ENCODE measurements around the gene TPP1. TPM values are rescaled to one million over a fixed set of nuclear protein-coding genes. Genes with fewer than 3 reads are reported as not detected.

Gene TPP1
- polyA plus RNA-seq, 1 donor (not counting 4 experiments of a cell fraction or from before 2014, with no cell fraction given) = 55.3 TPM

- Histone ChIP-seq H3K36me3 (ENCODE audit: control insufficient read depth in 2 of 2, extremely low read depth in 1 of 2, insufficient read depth in 2 of 2, low read length in 2 of 2) (no peaks in the 10 kb centered on the region), H3K4me2 (ENCODE audit: control insufficient read depth, extremely low read depth, insufficient read depth, low read depth, low read length) (no peak overlapping the region), H3K27ac (ENCODE audit: control insufficient read depth, insufficient read depth, low read length) (no peak overlapping the region), H3K4me1 (ENCODE audit: control insufficient read depth, extremely low read depth, insufficient read depth, low read length) (no peaks in the 10 kb centered on the region), H3K27me3 (ENCODE audit: control insufficient read depth, extremely low read depth, insufficient read depth, low read length) (peaks cover 22% of the 10 kb centered on the region), H2AFZ (ENCODE audit: control insufficient read depth, low read length) (no peak overlapping the region), H3K9me3 (ENCODE audit: control insufficient read depth, low read depth, low read length) (no peaks in the 10 kb centered on the region), H3K4me3 (ENCODE audit: control insufficient read depth in 2 of 3, extremely low read depth in 1 of 3, insufficient read depth in 2 of 3, low read depth in 1 of 3, low read length in 3 of 3) (no peak overlapping the region), H3K79me2 (ENCODE audit: control insufficient read depth, insufficient read depth, low read length) (no peaks in the 10 kb centered on the region), H3K9me1 (ENCODE audit: control insufficient read depth, extremely low read depth, insufficient read depth, low read length) (no peaks in the 10 kb centered on the region), H4K20me1 (ENCODE audit: control insufficient read depth, extremely low read depth, insufficient read depth, low read length) (no peaks in the 10 kb centered on the region), H3K9ac (ENCODE audit: control insufficient read depth, extremely low read depth, insufficient read depth, low read length) (no peak overlapping the region)
- TF ChIP-seq, protein P1, sequence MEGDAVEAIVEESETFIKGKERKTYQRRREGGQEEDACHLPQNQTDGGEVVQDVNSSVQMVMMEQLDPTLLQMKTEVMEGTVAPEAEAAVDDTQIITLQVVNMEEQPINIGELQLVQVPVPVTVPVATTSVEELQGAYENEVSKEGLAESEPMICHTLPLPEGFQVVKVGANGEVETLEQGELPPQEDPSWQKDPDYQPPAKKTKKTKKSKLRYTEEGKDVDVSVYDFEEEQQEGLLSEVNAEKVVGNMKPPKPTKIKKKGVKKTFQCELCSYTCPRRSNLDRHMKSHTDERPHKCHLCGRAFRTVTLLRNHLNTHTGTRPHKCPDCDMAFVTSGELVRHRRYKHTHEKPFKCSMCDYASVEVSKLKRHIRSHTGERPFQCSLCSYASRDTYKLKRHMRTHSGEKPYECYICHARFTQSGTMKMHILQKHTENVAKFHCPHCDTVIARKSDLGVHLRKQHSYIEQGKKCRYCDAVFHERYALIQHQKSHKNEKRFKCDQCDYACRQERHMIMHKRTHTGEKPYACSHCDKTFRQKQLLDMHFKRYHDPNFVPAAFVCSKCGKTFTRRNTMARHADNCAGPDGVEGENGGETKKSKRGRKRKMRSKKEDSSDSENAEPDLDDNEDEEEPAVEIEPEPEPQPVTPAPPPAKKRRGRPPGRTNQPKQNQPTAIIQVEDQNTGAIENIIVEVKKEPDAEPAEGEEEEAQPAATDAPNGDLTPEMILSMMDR (optimal IDR thresholded peaks at IDR 0.05 in 1 of 3, IDR thresholded peaks at IDR 0.05 in 1 of 3, conservative IDR thresholded peaks at IDR 0.05 in 1 of 3; ENCODE audit: extremely low read depth in 1 of 3, insufficient read depth in 2 of 3, low read length in 3 of 3) = no peak
- DNase-seq (ENCODE audit: low read depth, low spot score) (no peak), FAIRE-seq (no peak)
- dilution Hi-C loops (cut with MboI; ENCODE audit: extremely low pct_ligation_motif_present, low sequenced_read_pairs) = no loop called here
These were observed 28.6 kb upstream of the TPP1 start for GRCh38 chr11:6647836-6648235.

DNA sequence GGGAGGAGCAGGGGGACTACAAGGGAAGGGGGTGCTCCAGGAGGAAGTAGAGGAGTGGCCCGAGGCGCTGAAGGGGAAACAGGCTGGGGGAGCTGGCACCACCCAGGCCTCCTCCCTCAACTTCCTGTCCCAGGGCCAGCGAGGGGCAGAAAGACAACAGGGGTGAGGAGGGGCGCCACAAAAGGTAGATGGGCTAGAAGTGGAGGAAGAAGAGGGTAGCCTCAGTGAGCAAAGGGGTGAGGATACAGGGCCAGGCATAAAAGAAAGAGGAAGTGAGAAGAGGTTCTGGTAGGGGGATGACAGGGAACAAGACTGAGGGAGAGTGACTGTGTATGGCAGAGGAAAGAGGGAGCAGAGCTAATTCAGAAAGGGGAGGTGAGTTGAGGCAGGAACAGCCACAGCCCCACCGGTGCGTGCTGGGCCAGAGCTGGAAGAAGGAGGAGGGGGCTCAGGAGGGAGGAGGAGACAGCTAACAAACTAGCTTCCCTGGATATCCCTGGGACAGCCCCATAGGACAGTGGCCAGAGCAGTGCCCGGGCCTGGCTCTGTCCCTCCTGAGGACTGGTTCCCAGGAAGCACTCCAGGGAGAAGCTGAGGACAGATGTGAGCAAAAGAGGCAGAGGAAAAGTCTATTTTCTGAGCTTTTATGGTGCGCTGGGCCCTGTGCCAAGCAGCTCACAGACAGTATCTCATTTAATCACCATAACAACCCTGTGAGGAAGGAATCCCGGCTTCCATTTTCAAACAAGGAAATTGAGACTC is 27.9 kb upstream of the TPP1 start:
- FAIRE-seq = no peak
- no peak overlapping the region for H3K4me2 ChIP-seq (ENCODE audit: control insufficient read depth, extremely low read depth, insufficient read depth, low read depth, low read length)
- no peaks in the 10 kb centered on the region for H3K9me1 ChIP-seq (ENCODE audit: control insufficient read depth, extremely low read depth, insufficient read depth, low read length)

More for the DNA sequence above, 27.9 kb upstream of the TPP1 start:
- no peaks in the 10 kb centered on the region for H3K79me2 ChIP-seq (ENCODE audit: control insufficient read depth, insufficient read depth, low read length)
- H3K27ac ChIP-seq (ENCODE audit: control insufficient read depth, insufficient read depth, low read length) = no peak overlapping the region
- TF ChIP-seq EZH2 (IDR thresholded peaks at IDR 0.05; ENCODE audit: low read length) = no peak
- TF ChIP-seq, protein P1 (optimal IDR thresholded peaks at IDR 0.05 in 1 of 3, IDR thresholded peaks at IDR 0.05 in 1 of 3, conservative IDR thresholded peaks at IDR 0.05 in 1 of 3; ENCODE audit: extremely low read depth in 1 of 3, insufficient read depth in 2 of 3, low read length in 3 of 3) = no peak
- H3K9me3 ChIP-seq (ENCODE audit: control insufficient read depth, low read depth, low read length) = no peaks in the 10 kb centered on the region
- H3K4me3 ChIP-seq (ENCODE audit: control insufficient read depth in 2 of 3, extremely low read depth in 1 of 3, insufficient read depth in 2 of 3, low read depth in 1 of 3, low read length in 3 of 3) = no peak overlapping the region
- H4K20me1 ChIP-seq (ENCODE audit: control insufficient read depth, extremely low read depth, insufficient read depth, low read length) = no peaks in the 10 kb centered on the region
- no peak for DNase-seq (ENCODE audit: low read depth, low spot score)
- H3K9ac ChIP-seq (ENCODE audit: control insufficient read depth, extremely low read depth, insufficient read depth, low read length) = no peak overlapping the region
- dilution Hi-C loops (cut with MboI; ENCODE audit: extremely low pct_ligation_motif_present, low sequenced_read_pairs) = no loop called here
- H3K4me1 ChIP-seq (ENCODE audit: control insufficient read depth, extremely low read depth, insufficient read depth, low read length) = no peaks in the 10 kb centered on the region
- no peaks in the 10 kb centered on the region for H3K36me3 ChIP-seq (ENCODE audit: control insufficient read depth in 2 of 2, extremely low read depth in 1 of 2, insufficient read depth in 2 of 2, low read length in 2 of 2)
- peaks cover 14% of the 10 kb centered on the region for H3K27me3 ChIP-seq (ENCODE audit: control insufficient read depth, extremely low read depth, insufficient read depth, low read length)
- no peak overlapping the region for H2AFZ ChIP-seq (ENCODE audit: control insufficient read depth, low read length)

All from keratinocyte (primary cell).